GM23248 (cell line): ENCODE data around the gene HNRNPH1. TPM values are rescaled to one million over a fixed set of nuclear protein-coding genes. Genes with fewer than 3 reads are reported as not detected.

Experiments used
- DNase-seq: peaks from one replicate; pipeline ENCODE4 v3.0.0-alpha.2; 2015
- H2AFZ ChIP-seq: fragments of 200-600 bp; sonication (generic); 2 replicates; pipeline ENCODE4 v1.6.1; 2016; ENCODE audit warnings: antibody characterized with exemption
- H3F3A ChIP-seq: fragments of 200-600 bp; sonication (generic); 2 replicates; pipeline ENCODE4 v1.6.1; 2016; ENCODE audit warnings: mild to moderate bottlenecking, antibody characterized with exemption, mixed run types; ENCODE audit not compliant: insufficient read depth
- H3K27ac ChIP-seq: fragments of 200-600 bp; sonication (generic); 2 replicates; pipeline ENCODE4 v1.5.1; 2016; ENCODE audit warnings: mild to moderate bottlenecking
- H3K27me3 ChIP-seq: fragments of 200-600 bp; sonication (generic); replicated peaks from 2 replicates; pipeline ENCODE4 v1.6.1; 2016; ENCODE audit warnings: mild to moderate bottlenecking; ENCODE audit not compliant: insufficient read depth
- H3K36me3 ChIP-seq: fragments of 200-600 bp; sonication (generic); 2 replicates; pipeline ENCODE4 v1.6.1; 2016; ENCODE audit warnings: low read depth, mild to moderate bottlenecking
- H3K4me1 ChIP-seq: fragments of 200-600 bp; sonication (generic); 2 replicates; pipeline ENCODE4 v1.6.1; 2016; ENCODE audit warnings: mild to moderate bottlenecking; ENCODE audit not compliant: insufficient read depth
- H3K4me2 ChIP-seq: fragments of 200-600 bp; sonication (generic); one replicate; pipeline ENCODE4 v1.6.1; 2016; ENCODE audit warnings: mild to moderate bottlenecking; ENCODE audit not compliant: unreplicated experiment
- H3K4me3 ChIP-seq: fragments of 200-600 bp; sonication (generic); 2 replicates; pipeline ENCODE4 v1.5.1; 2016; ENCODE audit warnings: mild to moderate bottlenecking
- H3K79me2 ChIP-seq: fragments of 200-600 bp; sonication (generic); 2 replicates; pipeline ENCODE4 v1.6.1; 2016; ENCODE audit warnings: mild to moderate bottlenecking; ENCODE audit not compliant: insufficient read depth
- H3K9ac ChIP-seq: fragments of 200-600 bp; sonication (generic); 2 replicates; pipeline ENCODE4 v1.6.1; 2016; ENCODE audit warnings: mild to moderate bottlenecking
- H3K9me2 ChIP-seq: fragments of 200-600 bp; sonication (generic); 2 replicates; pipeline ENCODE4 v1.6.1; 2016; ENCODE audit warnings: mixed run types, mild to moderate bottlenecking, moderate library complexity; ENCODE audit not compliant: insufficient read depth
- H3K9me3 ChIP-seq: fragments of 200-600 bp; sonication (generic); one replicate; pipeline ENCODE4 v1.6.1; 2017; ENCODE audit warnings: low read depth
- H4K20me1 ChIP-seq: fragments of 200-600 bp; sonication (generic); 2 replicates; pipeline ENCODE4 v1.6.0; 2016; ENCODE audit not compliant: insufficient read depth
- EZH2 ChIP-seq: fragments of 200-600 bp; sonication (generic); IDR thresholded peaks from 2 replicates; pipeline ENCODE4 v1.6.1; 2018; ENCODE audit warnings: antibody characterized with exemption, mild to moderate bottlenecking; ENCODE audit not compliant: insufficient read depth, poor library complexity, severe bottlenecking
- EZH2phosphoT487 ChIP-seq: fragments of 200-600 bp; sonication (generic); IDR thresholded peaks from 2 replicates; pipeline ENCODE4 v1.6.1; 2018; ENCODE audit warnings: antibody characterized with exemption, moderate library complexity, mild to moderate bottlenecking, low read depth; ENCODE audit not compliant: insufficient read depth
- WGBS, 2 experiments: methylation state at CpG; one replicate each; pipeline ENCODE4 v1.1.6; 2015 to 2017; ENCODE audit warnings: low lambda C conversion rate in 2 of 2, low coverage in 1 of 2; ENCODE audit errors: missing lambda C conversion rate in 2 of 2; 5-methylcytosine and 5-hydroxymethylcytosine counted together
- in situ Hi-C: fragments of 300-500 bp; cut with MboI; formaldehyde crosslinking; loops from 2 replicates; pipeline ENCODE4 v1.15.0; 2020
- polyA plus RNA-seq: library from polyadenylated mRNA; unstranded; fragments of >200 nt; fragmentation: Nextera tagmentation; extraction: Ambion mirVana; gene quantifications from 2 replicates; pipeline ENCODE4 v1.2.1, GENCODE V29; 2016
- total RNA-seq: library from RNA; depleted of rRNA; stranded (reverse); fragments of >200 nt; shearing (Covaris generic); gene quantifications from 2 replicates; pipeline ENCODE4 v1.2.3, GENCODE V29; 2014

HNRNPH1 gene
- total and polyA plus RNA-seq, 2 experiments from 2014 or later = 163 to 220 TPM

DNA sequence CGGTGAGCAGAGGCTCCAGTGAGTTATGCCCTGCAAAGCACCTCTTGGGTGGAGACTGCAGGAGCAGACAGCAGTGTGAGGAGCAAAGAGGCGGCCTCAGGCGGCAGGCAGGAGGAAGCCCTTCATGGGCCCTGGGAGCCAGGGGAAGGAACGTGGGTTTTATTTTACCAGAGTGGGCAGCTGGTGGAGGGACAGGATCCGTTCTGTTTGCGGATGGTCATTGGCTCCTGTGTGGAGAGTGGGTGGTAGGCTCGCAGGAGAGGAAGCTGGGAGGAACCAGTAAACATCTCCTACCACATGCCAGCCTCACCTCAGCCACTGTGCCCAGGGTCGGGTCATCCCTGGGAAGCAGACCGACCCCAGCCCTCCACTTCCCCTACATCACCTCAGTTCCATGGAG is 24.4 kb downstream of the HNRNPH1 start:
- no peak for DNase-seq
- no peaks in the 10 kb centered on the region for H4K20me1 ChIP-seq
- H3K36me3 ChIP-seq = peaks cover 20% of the 10 kb centered on the region

DNA sequence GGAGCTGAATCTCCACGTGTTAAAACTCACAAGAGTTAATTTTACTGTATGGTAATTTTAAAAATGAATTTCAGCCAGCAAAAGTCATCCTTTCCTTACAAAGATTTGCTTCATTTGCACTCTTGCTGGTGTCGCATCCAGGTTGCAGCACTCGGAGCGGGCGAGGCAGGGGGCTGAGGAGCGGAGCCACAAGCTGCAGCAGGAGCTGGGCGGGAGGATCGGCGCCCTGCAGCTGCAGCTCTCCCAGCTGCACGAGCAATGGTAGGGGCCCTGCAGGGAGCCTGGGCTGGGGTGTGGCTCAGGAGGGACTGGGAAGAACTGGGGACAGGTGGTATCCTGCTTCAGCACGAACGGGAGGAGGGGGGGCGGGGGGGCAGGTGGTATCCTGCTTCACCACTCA is 27.1 kb downstream of the HNRNPH1 start:
- TF ChIP-seq EZH2phosphoT487 = no peak
- TF ChIP-seq EZH2 = no peak
- Histone ChIP-seq H3K27ac (no peak overlapping the region), H4K20me1 (no peaks in the 10 kb centered on the region), H3K4me3 (no peak overlapping the region), H3F3A (no peaks in the 10 kb centered on the region), H3K27me3 (no peaks in the 10 kb centered on the region), H3K79me2 (no peaks in the 10 kb centered on the region), H3K9me2 (no peaks in the 10 kb centered on the region), H3K4me2 (no peak overlapping the region), H3K9ac (no peak overlapping the region), H2AFZ (no peak overlapping the region), H3K4me1 (no peaks in the 10 kb centered on the region), H3K9me3 (no peaks in the 10 kb centered on the region), H3K36me3 (peaks cover 44% of the 10 kb centered on the region)
- in situ Hi-C loops = no loop called here
- DNase-seq = no peak
- 91 to 95% methylated on average over 12 to 13 of the region's 13 CpGs for WGBS, 2 experiments

More for the DNA sequence above, 24.4 kb downstream of the HNRNPH1 start:
- H3K4me2 ChIP-seq = no peak overlapping the region
- no peak overlapping the region for H2AFZ ChIP-seq
- H3K4me1 ChIP-seq = no peaks in the 10 kb centered on the region
- no peak overlapping the region for H3K4me3 ChIP-seq
- H3K9ac ChIP-seq = no peak overlapping the region
- no peaks in the 10 kb centered on the region for H3K9me3 ChIP-seq
- H3K9me2 ChIP-seq = no peaks in the 10 kb centered on the region
- 83 to 99% methylated on average over 8 to 9 of the region's 9 CpGs for WGBS, 2 experiments
- TF ChIP-seq EZH2phosphoT487 (no peak), EZH2 (no peak)
- H3K27me3 ChIP-seq = no peaks in the 10 kb centered on the region
- in situ Hi-C loops = no loop called here
- no peaks in the 10 kb centered on the region for H3K79me2 ChIP-seq
- H3K27ac ChIP-seq = no peak overlapping the region
- peaks cover under 1% of the 10 kb centered on the region; the same call in 1 of the 2 replicates for H3F3A ChIP-seq

DNA sequence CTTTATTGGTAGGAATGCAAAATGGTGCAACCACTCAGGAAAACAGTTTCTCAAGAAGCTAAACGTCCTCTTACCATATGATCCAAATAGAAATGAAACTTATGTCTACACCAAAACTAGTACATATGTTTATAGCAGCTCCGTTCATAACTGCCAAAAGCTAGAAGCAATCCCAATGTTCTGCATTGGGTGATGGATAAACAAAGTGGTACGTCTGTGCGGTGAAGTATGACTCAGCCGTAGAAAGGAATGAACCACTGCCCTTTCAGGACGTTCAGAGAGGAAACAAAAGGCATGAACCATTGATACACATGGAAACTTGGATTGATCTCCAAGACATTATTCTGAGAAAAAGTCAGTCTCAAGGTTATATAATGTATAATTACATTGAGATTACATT is 27.6 kb downstream of the HNRNPH1 start:
- H2AFZ ChIP-seq = no peak overlapping the region
- WGBS, 2 experiments = 79 to 84% methylated on average over 6 of the region's 6 CpGs

DNA sequence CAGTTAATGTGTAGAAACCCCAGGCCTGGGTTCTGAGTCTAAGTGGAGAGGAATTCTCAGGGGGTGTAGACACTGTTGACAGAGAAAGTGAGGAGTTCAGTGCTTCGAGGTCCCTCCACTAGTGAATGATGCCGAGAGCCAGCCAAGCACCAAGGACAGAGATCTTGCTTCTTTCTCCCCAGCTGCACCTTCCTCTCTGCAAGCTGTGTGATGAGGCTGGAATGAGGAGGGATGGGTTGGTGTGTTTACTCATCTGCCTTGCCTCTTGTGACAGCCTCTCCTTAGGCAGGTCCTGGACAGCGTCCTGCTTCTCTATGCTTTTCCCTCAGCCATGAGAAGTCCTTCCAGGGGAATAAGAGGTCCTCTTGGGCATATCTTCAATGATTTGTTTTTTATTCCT is 35.3 kb downstream of the HNRNPH1 start:
- no peak for DNase-seq
- H3K4me3 ChIP-seq = no peak overlapping the region
- no peaks in the 10 kb centered on the region for H3K9me3 ChIP-seq
- no peak overlapping the region for H3K4me2 ChIP-seq
- no peaks in the 10 kb centered on the region for H3K4me1 ChIP-seq
- no peaks in the 10 kb centered on the region for H3K9me2 ChIP-seq
- no peak overlapping the region for H2AFZ ChIP-seq
- no peak overlapping the region for H3K27ac ChIP-seq
- in situ Hi-C loops = no loop called here
- no peaks in the 10 kb centered on the region for H3K79me2 ChIP-seq
- no peaks in the 10 kb centered on the region for H3K27me3 ChIP-seq
- H4K20me1 ChIP-seq = no peaks in the 10 kb centered on the region
- no peak for TF ChIP-seq EZH2phosphoT487
- no peak for TF ChIP-seq EZH2
- WGBS, 2 experiments = 86 to 87% methylated on average over 3 of the region's 3 CpGs
- H3K36me3 ChIP-seq = peaks cover 30% of the 10 kb centered on the region
- H3K9ac ChIP-seq = no peak overlapping the region
- no peaks in the 10 kb centered on the region for H3F3A ChIP-seq

More for the DNA sequence above, 27.6 kb downstream of the HNRNPH1 start:
- TF ChIP-seq EZH2phosphoT487 (no peak), EZH2 (no peak)
- H3K9ac ChIP-seq = no peak overlapping the region
- no peak overlapping the region for H3K27ac ChIP-seq
- no peak overlapping the region for H3K4me2 ChIP-seq
- no peaks in the 10 kb centered on the region for H3K9me3 ChIP-seq
- H3F3A ChIP-seq = no peaks in the 10 kb centered on the region
- H3K4me3 ChIP-seq = no peak overlapping the region
- no peaks in the 10 kb centered on the region for H3K27me3 ChIP-seq
- in situ Hi-C loops = no loop called here
- H3K36me3 ChIP-seq = peaks cover 45% of the 10 kb centered on the region
- H3K79me2 ChIP-seq = no peaks in the 10 kb centered on the region
- no peak for DNase-seq
- no peaks in the 10 kb centered on the region for H3K4me1 ChIP-seq
- no peaks in the 10 kb centered on the region for H3K9me2 ChIP-seq
- H4K20me1 ChIP-seq = no peaks in the 10 kb centered on the region

DNA sequence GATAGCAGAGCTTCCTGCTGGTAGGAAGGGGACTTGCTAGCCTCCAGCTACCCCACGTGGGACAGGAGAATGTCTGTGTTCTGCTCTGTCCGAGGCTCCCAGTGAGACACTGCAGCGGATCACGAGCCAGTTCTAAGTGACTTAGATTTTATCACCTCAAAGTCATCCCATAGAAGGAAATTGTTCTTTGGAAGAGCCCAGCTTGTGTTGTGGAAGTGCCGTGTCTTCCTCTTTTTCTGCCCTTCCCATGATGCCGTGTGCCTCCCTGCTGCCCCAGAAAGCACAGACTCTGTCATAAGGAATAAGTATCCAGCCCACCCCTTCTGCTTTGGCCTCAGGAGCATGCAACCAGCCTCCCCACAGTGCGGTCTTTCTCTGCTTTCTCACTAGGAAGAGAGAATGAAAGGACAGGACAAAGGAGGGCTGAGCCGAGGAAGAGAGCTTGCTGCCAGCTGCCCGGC is 37.5 kb downstream of the HNRNPH1 start:
- Histone ChIP-seq H3K36me3 (peaks cover 14% of the 10 kb centered on the region; the same call in 1 of the 2 replicates), H3K9me3 (no peaks in the 10 kb centered on the region), H3K9me2 (no peaks in the 10 kb centered on the region), H3K27ac (no peak overlapping the region), H3K4me2 (no peak overlapping the region), H3K4me3 (no peak overlapping the region), H3F3A (no peaks in the 10 kb centered on the region), H4K20me1 (no peaks in the 10 kb centered on the region), H3K79me2 (no peaks in the 10 kb centered on the region), H3K9ac (no peak overlapping the region), H2AFZ (no peak overlapping the region), H3K4me1 (no peaks in the 10 kb centered on the region), H3K27me3 (no peaks in the 10 kb centered on the region)
- DNase-seq = no peak
- WGBS, 2 experiments = 92 to 96% methylated on average over 9 of the region's 9 CpGs
- TF ChIP-seq EZH2 = no peak
- no peak for TF ChIP-seq EZH2phosphoT487
- in situ Hi-C loops = no loop called here
